ENCODE results near the gene ITGA2. TPM values are rescaled to one million over a fixed set of nuclear protein-coding genes. Genes with fewer than 3 reads are reported as not detected.

The ITGA2 gene
- total and polyA plus RNA-seq, 2 experiments from 2014 or later, result 2.5 to 10.2 TPM

- TF ChIP-seq, protein P1, sequence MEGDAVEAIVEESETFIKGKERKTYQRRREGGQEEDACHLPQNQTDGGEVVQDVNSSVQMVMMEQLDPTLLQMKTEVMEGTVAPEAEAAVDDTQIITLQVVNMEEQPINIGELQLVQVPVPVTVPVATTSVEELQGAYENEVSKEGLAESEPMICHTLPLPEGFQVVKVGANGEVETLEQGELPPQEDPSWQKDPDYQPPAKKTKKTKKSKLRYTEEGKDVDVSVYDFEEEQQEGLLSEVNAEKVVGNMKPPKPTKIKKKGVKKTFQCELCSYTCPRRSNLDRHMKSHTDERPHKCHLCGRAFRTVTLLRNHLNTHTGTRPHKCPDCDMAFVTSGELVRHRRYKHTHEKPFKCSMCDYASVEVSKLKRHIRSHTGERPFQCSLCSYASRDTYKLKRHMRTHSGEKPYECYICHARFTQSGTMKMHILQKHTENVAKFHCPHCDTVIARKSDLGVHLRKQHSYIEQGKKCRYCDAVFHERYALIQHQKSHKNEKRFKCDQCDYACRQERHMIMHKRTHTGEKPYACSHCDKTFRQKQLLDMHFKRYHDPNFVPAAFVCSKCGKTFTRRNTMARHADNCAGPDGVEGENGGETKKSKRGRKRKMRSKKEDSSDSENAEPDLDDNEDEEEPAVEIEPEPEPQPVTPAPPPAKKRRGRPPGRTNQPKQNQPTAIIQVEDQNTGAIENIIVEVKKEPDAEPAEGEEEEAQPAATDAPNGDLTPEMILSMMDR (IDR thresholded peaks at IDR 0.05; ENCODE audit: poor library complexity), result peak; percentile 85
- TF ChIP-seq EZH2phosphoT487 (IDR thresholded peaks at IDR 0.05; ENCODE audit: low read depth, severe bottlenecking, unreplicated experiment), result no peak
- no peak for TF ChIP-seq EZH2 (IDR thresholded peaks at IDR 0.05; ENCODE audit: borderline replicate concordance)
- Histone ChIP-seq H3K27me3 (no peaks in the 10 kb centered on the region), H3K4me2 (no peak overlapping the region), H4K20me1 (ENCODE audit: insufficient read depth, poor library complexity, severe bottlenecking) (no peaks in the 10 kb centered on the region), H3K36me3 (replicated peaks; ENCODE audit: insufficient read depth, low read depth) (no peaks in the 10 kb centered on the region), H3K9me2 (replicated peaks; ENCODE audit: insufficient read depth) (no peaks in the 10 kb centered on the region), H3K4me1 (ENCODE audit: insufficient read depth) (peaks cover 7% of the 10 kb centered on the region), H3K9me3 (ENCODE audit: low read depth) (no peaks in the 10 kb centered on the region), H3K27ac (no peak overlapping the region), H2AFZ (no peak overlapping the region), H3K79me2 (no peaks in the 10 kb centered on the region), H3K4me3 (no peak overlapping the region)
- WGBS (ENCODE audit: low lambda C conversion rate, missing lambda C conversion rate), result 16% methylated on average over 3 of the region's 3 CpGs
- DNase-seq (ENCODE audit: low spot score), result peak; percentile 64
Observed at GRCh38 chr5:53095931-53096525, 106.9 kb downstream of the ITGA2 start.

GRCh38 chr5:53099546-53099945 lies 110.4 kb downstream of the ITGA2 start:
- no peak overlapping the region for H2AFZ ChIP-seq
- H3K4me2 ChIP-seq, result no peak overlapping the region
- no peaks in the 10 kb centered on the region for H3K36me3 ChIP-seq (replicated peaks; ENCODE audit: insufficient read depth, low read depth)
- H3K9me2 ChIP-seq (replicated peaks; ENCODE audit: insufficient read depth), result no peaks in the 10 kb centered on the region
- 70% methylated on average over 2 of the region's 2 CpGs for WGBS (ENCODE audit: low lambda C conversion rate, missing lambda C conversion rate)
- no peak overlapping the region for H3K27ac ChIP-seq
- peaks cover 7% of the 10 kb centered on the region for H3K4me1 ChIP-seq (ENCODE audit: insufficient read depth)
- no peaks in the 10 kb centered on the region for H3K27me3 ChIP-seq
- no peaks in the 10 kb centered on the region for H3K9me3 ChIP-seq (ENCODE audit: low read depth)
- peak; percentile 11 for DNase-seq (ENCODE audit: low spot score)
- no peak overlapping the region for H3K4me3 ChIP-seq
- no peaks in the 10 kb centered on the region for H3K79me2 ChIP-seq
- H4K20me1 ChIP-seq (ENCODE audit: insufficient read depth, poor library complexity, severe bottlenecking), result no peaks in the 10 kb centered on the region
- TF ChIP-seq, protein P1 (IDR thresholded peaks at IDR 0.05; ENCODE audit: poor library complexity), result no peak
- no peak for TF ChIP-seq EZH2phosphoT487 (IDR thresholded peaks at IDR 0.05; ENCODE audit: low read depth, severe bottlenecking, unreplicated experiment)
- no peak for TF ChIP-seq EZH2 (IDR thresholded peaks at IDR 0.05; ENCODE audit: borderline replicate concordance)

DNA sequence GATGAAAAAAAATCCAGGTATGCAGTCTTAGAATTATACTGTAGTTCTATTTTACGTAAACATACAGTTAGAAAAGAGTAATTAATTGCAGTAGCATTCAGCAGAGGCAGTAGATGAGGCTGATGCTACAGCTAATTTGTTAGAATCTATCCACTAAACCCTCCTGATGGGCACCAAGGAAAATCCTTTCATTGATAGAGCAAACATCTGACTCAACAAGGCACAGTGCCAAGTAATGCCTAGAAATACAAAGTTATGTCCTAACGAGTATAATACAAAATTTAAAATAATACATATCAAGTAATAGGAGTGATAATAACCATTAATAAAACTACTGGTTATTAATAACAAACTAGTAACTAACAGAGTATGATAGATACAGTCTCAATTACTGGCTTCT lies 111.5 kb downstream of the ITGA2 start:
- Histone ChIP-seq H3K9me2 (replicated peaks; ENCODE audit: insufficient read depth) (no peaks in the 10 kb centered on the region), H3K4me1 (ENCODE audit: insufficient read depth) (peaks cover 7% of the 10 kb centered on the region), H3K9me3 (ENCODE audit: low read depth) (no peaks in the 10 kb centered on the region), H4K20me1 (ENCODE audit: insufficient read depth, poor library complexity, severe bottlenecking) (no peaks in the 10 kb centered on the region), H3K4me3 (no peak overlapping the region), H3K79me2 (peaks cover under 1% of the 10 kb centered on the region), H3K36me3 (replicated peaks; ENCODE audit: insufficient read depth, low read depth) (no peaks in the 10 kb centered on the region), H3K27me3 (no peaks in the 10 kb centered on the region), H3K27ac (no peak overlapping the region), H2AFZ (no peak overlapping the region), H3K4me2 (no peak overlapping the region)
- DNase-seq (ENCODE audit: low spot score), result no peak
- WGBS (ENCODE audit: low lambda C conversion rate, missing lambda C conversion rate), result 92% methylated on average over 2 of the region's 2 CpGs
- TF ChIP-seq, protein P1 (IDR thresholded peaks at IDR 0.05; ENCODE audit: poor library complexity), result no peak
- TF ChIP-seq EZH2 (IDR thresholded peaks at IDR 0.05; ENCODE audit: borderline replicate concordance) (no peak), EZH2phosphoT487 (IDR thresholded peaks at IDR 0.05; ENCODE audit: low read depth, severe bottlenecking, unreplicated experiment) (no peak)
